SK-N-SH (cell line): ENCODE data around the gene CARD18. TPM values are rescaled to one million over a fixed set of nuclear protein-coding genes. Genes with fewer than 3 reads are reported as not detected.

Experiments used
- CTCF ChIA-PET: fragments of 300-600, 350-600 bp; formaldehyde crosslinking; extraction: SDS; loops from one replicate; lab custom pipeline; 2021; lab: Yijun Ruan, JAX
- POLR2A ChIA-PET: fragments of 350-600 bp; sonication (Branson Sonifier 250); formaldehyde crosslinking; extraction: SDS; loops from one replicate; lab custom pipeline; 2020; ENCODE audit warnings: antibody characterized with exemption, inconsistent platforms; lab: Yijun Ruan, JAX
- DNase-seq: peaks from one replicate; pipeline ENCODE4 v3.0.0; 2012
- H2AFZ ChIP-seq: fragments of 200-600 bp; sonication (generic); 2 replicates; pipeline ENCODE4 v1.8.1; 2016; ENCODE audit warnings: antibody characterized with exemption, mild to moderate bottlenecking, low read depth
- H3F3A ChIP-seq: fragments of 200-600 bp; sonication (generic); replicated peaks from 2 replicates; pipeline ENCODE3; 2016; ENCODE audit warnings: antibody characterized with exemption, mild to moderate bottlenecking; ENCODE audit not compliant: insufficient read depth
- H3K27ac ChIP-seq, 2 experiments: fragments of 200-500 bp in 1 of 2; fragments of 200-600 bp in 1 of 2; sonication (Bioruptor generic) in 1 of 2; sonication (generic), shearing (Covaris generic) in 1 of 2; 2 replicates each; pipeline versions ENCODE4 v1.5.1 to v1.6.1; 2014 to 2016; ENCODE audit warnings: low read depth in 2 of 2, inconsistent platforms in 1 of 2, low read length in 1 of 2, mild to moderate bottlenecking in 1 of 2, mixed read lengths in 1 of 2
- H3K27me3 ChIP-seq: fragments of 200-600 bp; sonication (generic), shearing (Covaris generic); 2 replicates; pipeline ENCODE4 v1.6.1; 2016; ENCODE audit warnings: mixed run types; ENCODE audit not compliant: insufficient read depth
- H3K36me3 ChIP-seq, 2 experiments: fragments of 200-500 bp in 1 of 2; fragments of 200-600 bp in 1 of 2; sonication (Bioruptor generic) in 1 of 2; sonication (generic) in 1 of 2; replicated peaks in 1 of 2; 2 replicates each; pipeline versions ENCODE3 to v1.5.1; 2014 to 2016; ENCODE audit warnings: low read length in 1 of 2, mild to moderate bottlenecking in 1 of 2; ENCODE audit not compliant: insufficient read depth in 2 of 2, control insufficient read depth in 1 of 2
- H3K4me1 ChIP-seq, 2 experiments: fragments of 200-500 bp in 1 of 2; fragments of 200-600 bp in 1 of 2; sonication (Bioruptor generic) in 1 of 2; sonication (generic), shearing (Covaris generic) in 1 of 2; 2 replicates each; pipeline versions ENCODE4 v1.5.1 to v1.6.1; 2014 to 2016; ENCODE audit warnings: low read depth in 1 of 2, low read length in 1 of 2, mixed run types in 1 of 2; ENCODE audit not compliant: insufficient read depth in 2 of 2, control insufficient read depth in 1 of 2
- H3K4me2 ChIP-seq: fragments of 200-600 bp; sonication (generic), shearing (Covaris generic); 2 replicates; pipeline ENCODE4 v1.6.1; 2017; ENCODE audit warnings: mixed run types
- H3K4me3 ChIP-seq, 2 experiments: fragments of 200-500 bp in 1 of 2; fragments of 200-600 bp in 1 of 2; sonication (Bioruptor generic) in 1 of 2; sonication (generic), shearing (Covaris generic) in 1 of 2; 2 replicates each; pipeline versions ENCODE4 v1.5.1 to v1.8.1; 2014 to 2016; ENCODE audit warnings: low read depth in 2 of 2, inconsistent platforms in 1 of 2, low read length in 1 of 2, mild to moderate bottlenecking in 1 of 2, mixed read lengths in 1 of 2, moderate library complexity in 1 of 2
- H3K79me2 ChIP-seq: fragments of 200-600 bp; sonication (generic); 2 replicates; pipeline ENCODE4 v1.8.1; 2017; ENCODE audit warnings: mild to moderate bottlenecking; ENCODE audit not compliant: insufficient read depth
- H3K9ac ChIP-seq: fragments of 200-600 bp; sonication (generic); 2 replicates; pipeline ENCODE4 v1.6.1; 2017; ENCODE audit warnings: mixed run types
- H3K9me2 ChIP-seq: fragments of 200-600 bp; sonication (generic); 2 replicates; pipeline ENCODE4 v1.6.1; 2017; ENCODE audit warnings: mixed run types
- H3K9me3 ChIP-seq: fragments of 200-600 bp; sonication (generic); 2 replicates; pipeline ENCODE4 v1.6.1; 2017; ENCODE audit warnings: mixed run types, mild to moderate bottlenecking, moderate library complexity
- H4K20me1 ChIP-seq: fragments of 200-600 bp; sonication (generic); 2 replicates; pipeline ENCODE4 v1.6.1; 2017; ENCODE audit warnings: mild to moderate bottlenecking, mixed run types; ENCODE audit not compliant: insufficient read depth
- ELF1 ChIP-seq: IDR thresholded peaks from 2 replicates; pipeline ENCODE4 v1.4.0; 2012
- FOXJ3 ChIP-seq: sonication (generic); formaldehyde crosslinking; IDR thresholded peaks from 2 replicates; pipeline ENCODE4 v1.5.1; 2020; ENCODE audit warnings: mild to moderate bottlenecking, missing genetic modification reagents
- JUND ChIP-seq: IDR thresholded peaks from 2 replicates; pipeline ENCODE4 v1.4.0; 2012
- MEF2A ChIP-seq: IDR thresholded peaks from 2 replicates; pipeline ENCODE4 v1.4.0; 2012; ENCODE audit warnings: low read depth, borderline replicate concordance
- RAD21 ChIP-seq: IDR thresholded peaks from 2 replicates; pipeline ENCODE4 v1.6.1; 2012; ENCODE audit warnings: mild to moderate bottlenecking, low read length
- RFX5 ChIP-seq: IDR thresholded peaks from 2 replicates; pipeline ENCODE4 v1.6.1; 2012; ENCODE audit warnings: mild to moderate bottlenecking, improper control_type of control experiment, low read length
- RXRA ChIP-seq: IDR thresholded peaks from 2 replicates; pipeline ENCODE4 v1.4.0; 2012; ENCODE audit warnings: low read depth, mild to moderate bottlenecking, borderline replicate concordance
- SIN3A ChIP-seq: IDR thresholded peaks from 2 replicates; pipeline ENCODE4 v1.6.1; 2012; ENCODE audit warnings: low read depth, mild to moderate bottlenecking, low read length, moderate library complexity, borderline replicate concordance
- TAF1 ChIP-seq: IDR thresholded peaks from 2 replicates; pipeline ENCODE4 v1.6.1; 2012; ENCODE audit warnings: low read depth, mild to moderate bottlenecking, low read length, moderate library complexity, borderline replicate concordance
- WGBS: methylation state at CpG from one replicate; pipeline ENCODE4 v1.1.6; 2017; ENCODE audit warnings: low lambda C conversion rate; 5-methylcytosine and 5-hydroxymethylcytosine counted together
- polyA plus RNA-seq, 3 experiments: library from polyadenylated mRNA; depleted of rRNA; stranded (reverse); fragments of >200 nt; gene quantifications; 2 replicates each; pipeline ENCODE4 v1.2.3, GENCODE V29; 2012
- TF ChIP-seq, protein P1 (sequence below): IDR thresholded peaks from 2 replicates; pipeline ENCODE4 v1.4.0; 2012; ENCODE audit warnings: low read depth, borderline replicate concordance
- TF ChIP-seq, protein P2 (sequence below): IDR thresholded peaks from 2 replicates; pipeline ENCODE4 v1.4.0; 2012; ENCODE audit warnings: low read depth, borderline replicate concordance

The CARD18 gene
- polyA plus RNA-seq, 1 of the 3 experiments (the other 2 are of a cell fraction) = not detected

- no peak overlapping the region for H3K4me3 ChIP-seq
- H3K4me1 ChIP-seq = no peaks in the 10 kb centered on the region
- H3K9ac ChIP-seq = no peak overlapping the region
- H3K36me3 ChIP-seq = no peaks in the 10 kb centered on the region
- H4K20me1 ChIP-seq = no peaks in the 10 kb centered on the region
- ChIA-PET POLR2A (no interaction called here), CTCF (interaction anchor here (0.6 kb wide), 1 partner anchor 394 kb away, joined by 3 read pairs; no protein-coding TSS in a partner anchor)
- no peaks in the 10 kb centered on the region for H3K79me2 ChIP-seq
- WGBS = 65% methylated on average over 8 of the region's 8 CpGs
- no peak overlapping the region for H3K4me2 ChIP-seq
- no peak for TF ChIP-seq MEF2A
- no peak for TF ChIP-seq TAF1
- no peak for TF ChIP-seq RFX5
- no peaks in the 10 kb centered on the region for H3K9me2 ChIP-seq
- no peak overlapping the region for H3K27ac ChIP-seq
- H3K27me3 ChIP-seq = no peaks in the 10 kb centered on the region
- no peaks in the 10 kb centered on the region for H3K9me3 ChIP-seq
- no peak for DNase-seq
- no peak overlapping the region for H2AFZ ChIP-seq
- no peaks in the 10 kb centered on the region for H3F3A ChIP-seq
These were observed 6.7 kb downstream of the CARD18 start for GRCh38 chr11:105132716-105133511.

DNA sequence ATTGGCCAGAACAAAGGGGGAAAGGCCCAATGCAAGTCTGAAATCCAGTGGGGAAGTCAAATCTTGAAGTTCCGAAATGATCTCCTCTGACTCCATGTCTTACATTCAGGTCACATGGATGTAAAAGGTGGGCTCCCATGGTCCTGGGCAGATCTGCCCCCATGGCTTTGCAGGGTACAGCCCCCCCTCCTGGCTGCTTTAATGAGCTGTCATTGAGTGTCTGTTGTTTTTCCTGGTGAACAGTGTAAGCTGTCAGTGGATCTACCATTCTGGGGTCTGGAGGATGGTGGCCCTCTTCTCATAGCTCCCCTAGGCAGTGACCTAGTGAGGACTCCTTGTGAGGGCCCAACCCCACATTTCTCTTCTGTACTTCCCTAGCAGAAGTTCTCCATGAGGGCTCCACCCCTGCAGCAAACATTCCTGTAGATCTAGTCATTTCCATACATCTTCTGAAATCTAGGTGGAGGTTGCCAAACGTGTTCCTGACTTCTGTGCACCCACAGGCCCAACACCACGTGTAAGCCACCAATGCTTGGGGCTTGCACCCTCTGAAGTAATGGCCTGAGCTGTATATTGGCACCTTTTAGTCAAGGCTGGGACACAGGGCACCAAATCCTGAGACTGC is 9.3 kb downstream of the CARD18 start:
- H3K9me3 ChIP-seq = no peaks in the 10 kb centered on the region
- ChIA-PET POLR2A (no interaction called here), CTCF (interaction anchor here (1.0 kb wide), 1 partner anchor 405 kb away, joined by 3 read pairs; no protein-coding TSS in a partner anchor)
- 24% methylated on average over 3 of the region's 3 CpGs for WGBS
- no peaks in the 10 kb centered on the region for H3K9me2 ChIP-seq
- no peaks in the 10 kb centered on the region for H3K79me2 ChIP-seq
- H2AFZ ChIP-seq = no peak overlapping the region
- no peak for TF ChIP-seq ELF1
- TF ChIP-seq RXRA = no peak
- TF ChIP-seq, protein P1, sequence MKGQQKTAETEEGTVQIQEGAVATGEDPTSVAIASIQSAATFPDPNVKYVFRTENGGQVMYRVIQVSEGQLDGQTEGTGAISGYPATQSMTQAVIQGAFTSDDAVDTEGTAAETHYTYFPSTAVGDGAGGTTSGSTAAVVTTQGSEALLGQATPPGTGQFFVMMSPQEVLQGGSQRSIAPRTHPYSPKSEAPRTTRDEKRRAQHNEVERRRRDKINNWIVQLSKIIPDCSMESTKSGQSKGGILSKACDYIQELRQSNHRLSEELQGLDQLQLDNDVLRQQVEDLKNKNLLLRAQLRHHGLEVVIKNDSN = no peak
- TF ChIP-seq, protein P2, sequence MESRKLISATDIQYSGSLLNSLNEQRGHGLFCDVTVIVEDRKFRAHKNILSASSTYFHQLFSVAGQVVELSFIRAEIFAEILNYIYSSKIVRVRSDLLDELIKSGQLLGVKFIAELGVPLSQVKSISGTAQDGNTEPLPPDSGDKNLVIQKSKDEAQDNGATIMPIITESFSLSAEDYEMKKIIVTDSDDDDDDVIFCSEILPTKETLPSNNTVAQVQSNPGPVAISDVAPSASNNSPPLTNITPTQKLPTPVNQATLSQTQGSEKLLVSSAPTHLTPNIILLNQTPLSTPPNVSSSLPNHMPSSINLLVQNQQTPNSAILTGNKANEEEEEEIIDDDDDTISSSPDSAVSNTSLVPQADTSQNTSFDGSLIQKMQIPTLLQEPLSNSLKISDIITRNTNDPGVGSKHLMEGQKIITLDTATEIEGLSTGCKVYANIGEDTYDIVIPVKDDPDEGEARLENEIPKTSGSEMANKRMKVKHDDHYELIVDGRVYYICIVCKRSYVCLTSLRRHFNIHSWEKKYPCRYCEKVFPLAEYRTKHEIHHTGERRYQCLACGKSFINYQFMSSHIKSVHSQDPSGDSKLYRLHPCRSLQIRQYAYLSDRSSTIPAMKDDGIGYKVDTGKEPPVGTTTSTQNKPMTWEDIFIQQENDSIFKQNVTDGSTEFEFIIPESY = no peak
- TF ChIP-seq FOXJ3 (CRISPR knock-in tag) = no peak
- TF ChIP-seq TAF1 = no peak
- no peak for TF ChIP-seq RAD21
- TF ChIP-seq JUND = no peak
- TF ChIP-seq SIN3A = no peak
- no peaks in the 10 kb centered on the region for H3K4me1 ChIP-seq
- no peak overlapping the region for H3K4me2 ChIP-seq
- H3K36me3 ChIP-seq = no peaks in the 10 kb centered on the region
- H3K27ac ChIP-seq = no peak overlapping the region
- H3F3A ChIP-seq = no peaks in the 10 kb centered on the region
- no peak overlapping the region for H3K4me3 ChIP-seq
- H3K9ac ChIP-seq = no peak overlapping the region
- H4K20me1 ChIP-seq = no peaks in the 10 kb centered on the region
- no peak for DNase-seq
- H3K27me3 ChIP-seq = no peaks in the 10 kb centered on the region
